HG02623 (cell line): Measurements from ENCODE around the gene WFDC2.
"Not testable (repeated sequence)": the region's sequence is repeated elsewhere in the genome, so short reads cannot be mapped to it uniquely, and the experiment has no call there.

Experiments used
- ATAC-seq: cut with Tn5 transposase; IDR thresholded peaks from one replicate; pipeline ENCODE4 v1.9.1; 2021; ENCODE audit warnings: moderate library complexity; ENCODE audit not compliant: unreplicated experiment

The WFDC2 gene

DNA sequence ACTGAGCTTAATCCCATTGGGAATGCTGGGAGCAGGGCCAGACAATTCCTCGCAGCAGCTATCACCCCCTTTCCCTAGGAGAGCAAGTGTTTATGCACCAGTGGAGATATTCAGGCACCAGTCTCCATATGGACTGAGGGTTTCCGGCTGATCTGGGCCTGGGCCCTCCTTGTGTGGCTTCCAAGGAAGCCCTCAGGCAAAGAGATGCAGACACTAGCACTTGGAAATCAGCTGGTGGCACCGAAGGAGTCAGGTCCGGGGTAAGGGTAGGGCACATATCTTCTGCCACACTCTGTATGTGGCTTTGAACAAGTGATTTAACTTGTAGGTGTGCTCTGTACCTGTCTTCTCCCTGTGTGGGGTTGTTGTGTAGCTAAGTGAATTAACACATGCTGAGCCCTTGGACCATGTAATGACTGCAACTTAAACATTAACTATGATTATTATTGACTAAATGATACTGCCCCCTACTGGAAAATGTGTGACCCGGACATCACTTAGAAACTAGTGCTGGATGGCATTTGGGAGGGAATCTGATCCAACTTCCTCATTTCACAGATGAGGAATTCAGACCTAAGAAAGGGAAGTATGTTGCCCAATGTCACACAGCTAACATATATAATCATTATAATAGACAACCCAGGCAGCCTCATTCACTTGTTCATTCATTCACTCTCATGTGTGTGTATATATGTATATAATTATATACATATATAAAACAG is 19.3 kb upstream of the WFDC2 start:
- no peak for ATAC-seq

DNA sequence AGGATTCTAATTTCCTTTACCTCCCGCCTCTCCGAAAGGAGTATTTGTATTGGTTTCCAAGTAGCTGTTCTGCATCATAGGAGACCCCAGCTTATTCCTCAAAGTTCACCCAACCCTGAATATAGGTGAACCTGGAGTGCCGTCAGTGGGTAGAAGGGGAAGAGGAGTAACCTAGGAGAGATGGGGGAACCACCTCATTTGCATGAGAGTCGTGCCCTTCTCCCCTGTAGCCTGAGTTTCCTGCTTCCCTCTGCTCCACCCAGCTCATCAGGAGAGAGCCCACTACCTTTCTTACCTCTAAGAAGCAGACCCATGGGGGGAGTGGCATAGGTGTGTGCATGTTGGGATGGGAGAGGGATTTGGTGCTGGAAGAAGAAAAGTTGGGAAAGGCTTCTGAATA is 17.3 kb upstream of the WFDC2 start:
- no peak for ATAC-seq

DNA sequence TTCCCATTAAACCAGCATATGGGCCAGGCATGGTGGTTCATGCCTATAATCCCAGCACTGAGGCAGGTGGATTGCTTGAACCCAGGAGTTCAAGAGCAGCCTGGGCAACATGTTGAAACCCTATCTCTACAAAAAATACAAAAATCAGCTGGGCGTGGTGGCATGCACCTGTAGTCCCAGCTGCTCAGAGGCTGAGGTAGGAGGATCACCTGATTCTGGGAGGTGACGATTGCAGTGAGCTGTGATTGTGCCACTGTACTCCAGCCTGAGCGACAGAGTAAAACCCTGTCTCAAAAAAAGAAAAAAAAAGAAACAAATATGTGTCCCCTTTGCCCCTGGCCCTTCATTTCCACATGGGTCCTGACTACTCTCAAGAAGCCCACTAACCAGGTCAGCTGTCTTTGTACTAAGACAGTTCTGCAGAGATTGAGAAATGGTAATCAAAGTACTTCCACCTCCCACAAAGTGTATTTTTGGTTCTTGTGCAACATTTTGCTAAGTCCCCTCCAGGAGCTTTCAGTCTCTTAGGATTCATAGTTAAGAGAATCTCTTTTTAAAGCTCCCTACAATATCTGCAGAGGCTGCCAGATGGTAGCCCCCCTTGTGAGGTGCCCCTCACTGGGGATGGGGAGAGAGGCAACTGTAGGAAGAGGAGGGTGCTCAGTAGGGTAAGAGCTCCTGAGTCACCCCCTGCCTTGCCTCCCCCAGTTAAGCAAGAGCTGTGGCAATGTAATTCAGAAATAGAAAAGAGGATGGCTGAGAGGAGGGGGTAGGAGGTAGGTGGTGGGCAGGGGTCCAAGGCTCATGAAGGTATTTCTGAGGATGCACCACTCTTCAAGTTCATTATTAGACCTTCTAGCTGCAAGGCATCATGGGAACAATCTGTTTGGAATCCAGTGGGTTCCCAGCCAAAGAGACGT is 16.5 kb upstream of the WFDC2 start:
- ATAC-seq = no peak

DNA sequence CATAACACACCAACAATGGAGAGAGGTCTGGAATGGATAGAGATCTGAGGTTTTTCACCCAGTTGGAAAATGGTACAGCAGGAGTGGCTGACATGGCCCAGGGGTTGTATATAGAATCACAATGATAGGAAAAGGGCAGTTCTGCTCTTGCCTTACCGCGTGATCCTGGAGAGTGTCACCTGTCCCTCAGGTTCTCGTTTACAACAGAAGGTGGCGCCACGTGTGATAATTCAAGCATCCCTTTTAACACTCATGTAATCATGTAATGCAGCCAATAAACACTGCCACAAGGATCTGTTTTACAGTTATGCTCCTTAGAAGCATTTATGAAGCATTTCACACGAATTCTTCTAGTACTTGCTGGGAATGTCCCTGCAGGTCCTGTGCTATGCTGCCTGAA is 12.9 kb upstream of the WFDC2 start:
- ATAC-seq = no peak

DNA sequence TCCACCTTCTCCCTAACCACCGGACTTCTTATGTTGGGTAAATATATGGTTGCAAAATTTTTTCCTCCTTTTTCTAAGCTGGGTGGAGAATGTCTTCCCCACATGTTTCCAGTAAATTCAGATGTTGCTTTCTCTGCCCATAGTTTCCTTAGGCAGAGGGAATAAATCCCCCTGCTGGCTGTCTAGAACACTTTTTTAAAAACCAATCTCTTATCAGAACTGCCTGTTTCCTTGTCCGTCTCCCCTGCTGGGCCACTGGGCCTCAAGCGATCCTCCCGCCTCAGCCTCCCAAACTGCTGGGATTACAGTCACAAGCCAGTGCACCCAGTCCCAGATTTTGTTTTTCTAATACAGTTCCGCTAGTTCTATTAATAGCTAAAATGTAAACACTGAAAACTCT is 9.9 kb upstream of the WFDC2 start:
- no peak for ATAC-seq

DNA sequence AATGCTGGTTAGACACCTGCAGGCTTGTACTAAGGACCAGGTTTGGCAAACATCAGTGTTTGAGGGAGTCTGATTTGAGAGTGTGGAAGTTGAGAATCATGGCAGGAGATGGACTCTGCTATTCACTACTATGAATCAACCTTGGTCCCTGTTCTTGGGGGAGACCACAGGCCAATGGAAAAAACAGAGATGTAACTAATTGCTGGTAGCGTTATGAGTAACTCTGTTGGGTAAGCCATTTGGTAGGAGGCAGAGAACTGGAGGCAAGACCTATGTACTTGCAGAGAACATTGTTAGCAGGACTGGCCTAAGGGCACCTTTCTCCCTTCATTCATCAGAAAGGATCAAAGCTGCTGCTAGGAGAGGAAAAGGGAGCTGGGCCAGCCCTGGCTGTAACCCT is 8.3 kb upstream of the WFDC2 start:
- no peak for ATAC-seq

- ATAC-seq = no peak
These were observed 6.6 kb upstream of the WFDC2 start for GRCh38 chr20:45462711-45463509.

- ATAC-seq = no peak
These were observed 5.8 kb upstream of the WFDC2 start for GRCh38 chr20:45463709-45464108.

GRCh38 chr20:45465491-45466266 is 3.9 kb upstream of the WFDC2 start:
- no peak for ATAC-seq

DNA sequence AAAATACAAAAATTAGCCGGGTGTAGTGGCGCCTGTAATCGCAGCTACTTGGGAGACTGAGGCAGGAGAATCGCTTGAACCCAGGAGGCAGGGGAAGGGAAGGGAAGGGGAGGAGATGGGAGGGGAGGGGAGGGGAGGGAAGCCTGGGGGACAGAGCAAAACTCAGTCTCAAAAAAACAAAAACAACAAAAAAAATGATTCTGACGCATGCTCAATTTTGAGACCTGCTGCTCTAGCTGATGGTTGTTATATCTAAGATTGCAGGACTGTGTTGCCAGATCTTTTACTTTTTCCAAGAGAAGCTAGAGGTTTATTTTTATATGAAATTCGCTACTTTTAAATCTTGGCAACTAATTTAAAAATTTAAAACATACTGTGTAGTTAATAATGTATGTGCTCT is 2.4 kb upstream of the WFDC2 start:
- no peak for ATAC-seq

GRCh38 chr20:45467861-45468260 is 1.7 kb upstream of the WFDC2 start:
- no peak for ATAC-seq

DNA sequence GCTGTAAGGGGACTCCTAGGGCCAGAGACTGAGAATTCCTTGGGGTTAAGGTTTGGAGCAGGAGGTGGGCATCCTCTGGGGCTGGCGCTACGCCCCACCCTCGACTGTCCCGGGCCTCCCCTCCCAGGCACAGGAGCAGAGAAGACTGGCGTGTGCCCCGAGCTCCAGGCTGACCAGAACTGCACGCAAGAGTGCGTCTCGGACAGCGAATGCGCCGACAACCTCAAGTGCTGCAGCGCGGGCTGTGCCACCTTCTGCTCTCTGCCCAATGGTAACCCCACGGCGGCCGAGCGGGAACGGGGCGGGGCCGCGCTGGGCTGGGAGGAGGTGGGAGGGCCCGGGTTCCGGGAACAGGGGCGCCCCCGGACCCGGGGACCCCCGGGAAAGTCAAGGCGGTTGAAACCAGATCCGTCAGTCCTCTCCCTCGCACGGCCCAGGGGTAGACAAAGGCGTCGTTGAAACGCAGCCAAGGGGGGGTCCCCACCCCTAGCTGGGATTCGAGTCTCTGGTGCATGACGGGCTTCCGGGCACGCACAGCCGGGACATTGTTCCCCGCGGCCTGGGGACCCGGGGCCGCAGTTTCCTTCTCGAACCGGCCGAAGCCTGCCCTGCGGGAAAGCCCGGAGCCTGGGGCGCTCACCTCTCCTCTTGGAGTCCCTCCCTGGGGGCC is 844 bp downstream of the WFDC2 start:
- ATAC-seq = peak; percentile 45

GRCh38 chr20:45470937-45471336 is 1.4 kb downstream of the WFDC2 start:
- no peak for ATAC-seq

DNA sequence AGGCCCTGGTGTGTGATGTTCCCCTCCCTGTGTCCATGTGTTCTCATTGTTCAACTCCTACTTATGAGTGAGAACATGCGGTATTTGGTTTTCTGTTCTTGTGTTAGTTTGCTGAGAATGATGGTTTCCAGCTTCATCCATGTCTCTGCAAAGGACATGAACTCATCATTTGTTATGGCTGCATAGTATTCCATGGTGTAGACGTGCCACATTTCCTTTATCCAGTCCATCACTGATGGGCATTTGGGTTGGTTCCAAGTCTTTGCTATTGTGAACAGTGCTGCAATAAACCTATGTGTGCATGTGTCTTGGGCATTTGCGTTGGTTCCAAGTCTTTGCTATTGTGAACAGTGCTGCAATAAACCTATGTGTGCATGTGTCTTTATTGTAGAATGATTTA is 2.7 kb downstream of the WFDC2 start:
- ATAC-seq = not testable (repeated sequence)

GRCh38 chr20:45477530-45478148 is 8.1 kb downstream of the WFDC2 start:
- ATAC-seq = not testable (repeated sequence)

- no peak for ATAC-seq
These were observed 10.3 kb downstream of the WFDC2 start for GRCh38 chr20:45479822-45480221.

DNA sequence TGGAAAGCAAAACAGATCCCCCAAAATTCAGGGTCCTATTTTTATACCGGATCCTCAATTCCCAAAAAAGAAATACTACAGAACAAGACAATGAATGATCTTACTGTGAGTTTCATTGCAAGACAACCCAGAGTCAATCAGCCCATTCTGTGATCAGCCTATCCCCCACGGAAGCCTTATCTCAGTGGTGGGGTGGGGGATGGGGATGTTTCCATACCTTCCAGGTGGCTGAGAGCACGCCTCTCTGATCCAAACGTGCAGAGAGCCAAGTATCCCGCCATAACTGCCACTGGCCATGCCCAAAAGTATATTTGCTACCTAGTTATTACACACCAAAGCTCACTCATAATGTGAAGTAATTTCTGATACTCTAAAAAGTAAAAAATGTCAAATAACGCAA is 15.1 kb downstream of the WFDC2 start:
- ATAC-seq = no peak

DNA sequence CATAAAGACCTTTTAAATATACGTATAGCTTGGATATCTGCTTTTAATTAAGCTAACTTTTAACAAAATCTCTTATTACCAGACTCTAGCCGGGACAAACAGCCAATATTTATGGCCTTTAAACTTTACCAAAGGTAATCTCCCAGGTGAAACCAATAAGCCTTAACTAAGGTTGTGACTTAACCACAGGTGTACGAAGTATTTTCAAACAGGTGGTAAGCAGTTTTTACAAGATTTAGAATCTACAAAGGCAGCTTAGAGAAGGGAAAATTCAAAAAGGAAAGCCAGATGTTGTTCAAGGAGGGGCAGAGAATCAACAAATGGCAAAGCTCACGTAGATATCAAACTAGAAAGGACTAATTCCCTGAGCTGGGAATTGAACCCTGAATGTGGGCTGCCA is 15.8 kb downstream of the WFDC2 start:
- no peak for ATAC-seq

DNA sequence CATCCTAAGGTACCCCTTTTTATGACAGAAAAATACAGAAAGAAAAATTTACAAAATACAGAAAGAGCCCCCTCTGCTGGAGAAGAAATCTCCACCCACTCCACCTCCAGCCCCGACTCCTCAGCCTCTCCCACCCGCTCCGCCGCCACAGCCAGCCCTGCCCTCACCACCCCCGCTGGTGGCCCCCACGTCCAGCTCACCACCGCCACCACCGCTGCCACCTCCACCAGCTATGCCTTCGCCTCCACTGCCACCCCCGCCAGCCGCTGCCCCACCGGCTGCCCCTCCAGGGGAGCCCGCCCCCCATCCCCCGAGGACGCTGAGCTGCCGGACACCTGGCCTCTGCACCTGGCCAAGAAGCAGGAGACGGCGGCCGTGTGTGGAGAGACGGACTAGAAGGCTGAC is 17.7 kb downstream of the WFDC2 start:
- ATAC-seq = no peak

DNA sequence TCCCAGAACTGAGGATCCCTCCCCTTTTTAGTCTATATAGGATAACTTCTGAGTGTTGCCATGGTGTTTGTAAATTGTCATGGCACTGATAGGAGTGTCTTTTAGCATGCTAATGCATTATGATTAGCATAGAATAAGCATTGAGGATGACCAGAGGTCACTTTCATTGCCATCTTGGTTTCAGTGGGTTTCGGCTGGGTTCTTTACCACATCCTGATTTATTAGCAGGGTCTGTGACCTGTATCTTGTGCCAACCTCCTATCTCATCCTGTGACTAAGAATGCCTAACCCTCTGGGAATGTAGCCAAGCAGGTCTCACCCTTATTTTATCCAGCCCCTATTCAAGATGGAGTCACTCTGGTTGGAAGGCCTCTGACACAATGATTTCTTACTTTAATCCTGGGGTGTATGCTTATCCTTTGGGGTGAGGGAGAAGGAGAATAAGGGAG is 19.6 kb downstream of the WFDC2 start:
- ATAC-seq = no peak
